HG02852 (cell line): Measurements from ENCODE around the gene RELCH.
A peak's percentile ranks its signal among the peaks of the same experiment; 100 is the strongest.

Experiments used
- ATAC-seq: cut with Tn5 transposase; IDR thresholded peaks from one replicate; pipeline ENCODE4 v1.9.1; 2021; ENCODE audit warnings: mild to moderate bottlenecking, moderate library complexity; ENCODE audit not compliant: unreplicated experiment

Gene RELCH

GRCh38 chr18:62318228-62319180 is 131.4 kb downstream of the RELCH start:
- ATAC-seq, result no peak

GRCh38 chr18:62321201-62321600 is 134.1 kb downstream of the RELCH start:
- no peak for ATAC-seq

GRCh38 chr18:62323483-62324180 is 136.6 kb downstream of the RELCH start:
- ATAC-seq, result no peak

GRCh38 chr18:62324181-62324828 is 137.2 kb downstream of the RELCH start:
- ATAC-seq, result no peak

GRCh38 chr18:62324917-62325805 is 138.1 kb downstream of the RELCH start, which contains the start of gene TNFRSF11A:
TNFRSF11A (plus strand) TSS chr18:62325310; CDS start chr18:62325353, 43 bp downstream.
- peak; percentile 60 for ATAC-seq

- peak; percentile 40 for ATAC-seq
Measured at GRCh38 chr18:62325806-62326645, 139.0 kb downstream of the RELCH start.

- ATAC-seq, result no peak
Measured at GRCh38 chr18:62326646-62327348, 139.7 kb downstream of the RELCH start.

GRCh38 chr18:62327977-62328376 is 140.9 kb downstream of the RELCH start:
- no peak for ATAC-seq

GRCh38 chr18:62328586-62329525 is 141.8 kb downstream of the RELCH start:
- no peak for ATAC-seq

GRCh38 chr18:62329691-62330454 is 142.8 kb downstream of the RELCH start:
- ATAC-seq, result no peak

GRCh38 chr18:62330650-62331049 is 143.6 kb downstream of the RELCH start:
- ATAC-seq, result no peak

- ATAC-seq, result no peak
Measured at GRCh38 chr18:62331581-62332356, 144.7 kb downstream of the RELCH start.

GRCh38 chr18:62332431-62332830 is 145.4 kb downstream of the RELCH start:
- ATAC-seq, result no peak

GRCh38 chr18:62332964-62333695 is 146.1 kb downstream of the RELCH start:
- no peak for ATAC-seq

GRCh38 chr18:62334120-62334519 is 147.1 kb downstream of the RELCH start:
- ATAC-seq, result no peak

GRCh38 chr18:62335494-62335893 is 148.4 kb downstream of the RELCH start:
- no peak for ATAC-seq
